HepG2 (cell line): ENCODE results near the gene FRMD4A. TPM values are rescaled to one million over a fixed set of nuclear protein-coding genes. Genes with fewer than 3 reads are reported as not detected.

ENCODE experiments used
- ATAC-seq: fragments of 200-7000 bp; cut with Tn5 transposase; 3 replicates; pipeline ENCODE4 v1.9.1; 2020; ENCODE audit warnings: mild to moderate bottlenecking, moderate library complexity
- BruUV-seq: library from RNA; stranded (reverse); fragments of 400-500 nt; replicated peaks from 2 replicates; lab custom pipeline; 2021; lab: Mats Ljungman, UMichigan
- CTCF ChIA-PET: fragments of 300-600 bp; formaldehyde crosslinking; extraction: SDS; loops from one replicate; lab custom pipeline; 2021; ENCODE audit warnings: low total read pairs, inconsistent platforms, low intra/inter-chr PET ratio; lab: Yijun Ruan, JAX
- POLR2A ChIA-PET: fragments of 350-600 bp; sonication (Branson Sonifier 250); formaldehyde crosslinking; loops from one replicate; lab custom pipeline; 2020; ENCODE audit warnings: antibody characterized with exemption, inconsistent platforms; lab: Yijun Ruan, JAX
- DNase-seq: peaks from one replicate; pipeline ENCODE4 v3.0.0-alpha.2; 2015; ENCODE audit warnings: low spot score
- FAIRE-seq: peaks from 3 replicates; lab custom pipeline; 2011; peaks lifted over from hg19 to GRCh38; lab: Jason Lieb, UNC
- H2AFZ ChIP-seq: one replicate; pipeline ENCODE4 v1.6.1; 2011; ENCODE audit warnings: low read length, inconsistent platforms
- H3K27ac ChIP-seq: fragments of 300-600 bp; 3 replicates; pipeline ENCODE4 v1.8.0; 2011; ENCODE audit warnings: mixed run types, mild to moderate bottlenecking, mixed read lengths, low read length, inconsistent platforms; ENCODE audit not compliant: insufficient read depth; ENCODE audit errors: extremely low read length
- H3K27me3 ChIP-seq, 2 experiments: fragments of 200-600 bp in 1 of 2; 2 replicates in 1 of 2; 3 replicates in 1 of 2; pipeline versions ENCODE4 v1.6.0 to v1.8.0; 2011; ENCODE audit warnings: low read length in 2 of 2, mild to moderate bottlenecking in 2 of 2, moderate library complexity in 2 of 2, inconsistent platforms in 1 of 2; ENCODE audit not compliant: insufficient read depth in 2 of 2, control insufficient read depth in 1 of 2
- H3K36me3 ChIP-seq, 2 experiments: fragments of 200-600 bp in 1 of 2; replicated peaks in 1 of 2; 2 replicates in 1 of 2; 3 replicates in 1 of 2; pipeline versions ENCODE4 v1.5.1 to v1.8.0; 2011; ENCODE audit warnings: low read length in 2 of 2, inconsistent platforms in 1 of 2; ENCODE audit not compliant: insufficient read depth in 2 of 2, control insufficient read depth in 1 of 2
- H3K4me1 ChIP-seq: 2 replicates; pipeline ENCODE4 v1.5.1; 2012; ENCODE audit warnings: low read length, inconsistent platforms; ENCODE audit not compliant: insufficient read depth
- H3K4me2 ChIP-seq: 2 replicates; pipeline ENCODE4 v1.6.0; 2011; ENCODE audit warnings: low read depth, low read length, inconsistent platforms
- H3K4me3 ChIP-seq, 3 experiments: fragments of 200-600 bp in 1 of 3; sonication (generic), shearing (Covaris generic) in 1 of 3; replicated peaks in 1 of 3; 2 replicates each; pipeline ENCODE4 v1.5.1; 2011 to 2016; ENCODE audit warnings: low read length in 3 of 3, inconsistent platforms in 2 of 3, low read depth in 2 of 3, mild to moderate bottlenecking in 2 of 3, control low read depth in 1 of 3, mixed read lengths in 1 of 3; ENCODE audit not compliant: insufficient read depth in 1 of 3
- H3K79me2 ChIP-seq: one replicate; pipeline ENCODE4 v1.6.1; 2011; ENCODE audit warnings: low read length, inconsistent platforms; ENCODE audit not compliant: insufficient read depth
- H3K9ac ChIP-seq: 2 replicates; pipeline ENCODE4 v1.6.0; 2011; ENCODE audit warnings: mild to moderate bottlenecking, low read depth, low read length, inconsistent platforms; ENCODE audit not compliant: insufficient read depth
- H3K9me3 ChIP-seq: 2 replicates; pipeline ENCODE4 v1.5.1; 2012; ENCODE audit warnings: mild to moderate bottlenecking, low read length
- H4K20me1 ChIP-seq: 2 replicates; pipeline ENCODE4 v1.6.0; 2011; ENCODE audit warnings: inconsistent platforms, mild to moderate bottlenecking, low read length, moderate library complexity; ENCODE audit not compliant: insufficient read depth
- AGO1 ChIP-seq: fragments of 200-400 bp; formaldehyde crosslinking; IDR thresholded peaks from 2 replicates; pipeline ENCODE4 v1.6.1; 2017; ENCODE audit warnings: mild to moderate bottlenecking, low read depth, low read length, moderate library complexity; ENCODE audit not compliant: poor library complexity, severe bottlenecking
- AGO2 ChIP-seq: fragments of 200-400 bp; formaldehyde crosslinking; optimal IDR thresholded peaks from 2 replicates; pipeline ENCODE3; 2017; ENCODE audit warnings: mild to moderate bottlenecking, low read depth, low read length, moderate library complexity
- ATM ChIP-seq: fragments of 450-650 bp; IDR thresholded peaks from 2 replicates; pipeline ENCODE4 v1.7.1; 2017; ENCODE audit warnings: mild to moderate bottlenecking, borderline replicate concordance
- FIP1L1 ChIP-seq: fragments of 200-400 bp; formaldehyde crosslinking; IDR thresholded peaks from 2 replicates; pipeline ENCODE4 v1.6.1; 2018; ENCODE audit warnings: low read depth, mild to moderate bottlenecking, low read length, moderate library complexity, borderline replicate concordance; ENCODE audit not compliant: insufficient read depth
- KDM4B ChIP-seq: sonication (generic); formaldehyde crosslinking; IDR thresholded peaks from 2 replicates; pipeline ENCODE4 v1.4.0; 2020; ENCODE audit warnings: missing genetic modification reagents
- RELA ChIP-seq: sonication (generic); formaldehyde crosslinking; IDR thresholded peaks from 2 replicates; pipeline ENCODE4 v1.4.0; 2020; ENCODE audit warnings: missing genetic modification reagents
- SMARCE1 ChIP-seq: fragments of 450-650 bp; IDR thresholded peaks from 2 replicates; pipeline ENCODE4 v1.6.1; 2017; ENCODE audit warnings: borderline replicate concordance
- ZNF382 ChIP-seq: sonication (generic); formaldehyde crosslinking; IDR thresholded peaks from 2 replicates; pipeline ENCODE4 v1.5.0; 2020; ENCODE audit warnings: missing genetic modification reagents, mild to moderate bottlenecking, borderline replicate concordance
- ZNF788 ChIP-seq: sonication (generic); formaldehyde crosslinking; IDR thresholded peaks from 2 replicates; pipeline ENCODE4 v1.5.0; 2020; ENCODE audit warnings: mild to moderate bottlenecking, missing genetic modification reagents, borderline replicate concordance
- WGBS: methylation state at CpG from one replicate; pipeline ENCODE4 v1.1.6; 2017; ENCODE audit warnings: low lambda C conversion rate; 5-methylcytosine and 5-hydroxymethylcytosine counted together
- in situ Hi-C: cut with HindIII; loops from 2 replicates; pipeline ENCODE4 v1.10.0; 2017; ENCODE audit warnings: low pct_unique_long_range_greater_than_20kb; ENCODE audit not compliant: extremely low pct_ligation_motif_present
- intact Hi-C: fragments of 100-400 bp; cut with micrococcal nuclease; formaldehyde crosslinking; loops from one replicate; pipeline ENCODE4 v1.10.0; 2022; ENCODE audit not compliant: unreplicated experiment
- polyA plus RNA-seq, 8 experiments: library from polyadenylated mRNA; depleted of rRNA in 3 of 8; stranded (reverse) in 7 of 8; unstranded in 1 of 8; fragments of >200 nt; fragmentation: Illumina TruSeq in 4 of 8; extraction: Trizol in 4 of 8; gene quantifications; 2 replicates each; pipeline versions ENCODE4 v1.2.1 to v1.2.3, GENCODE V29; 2011 to 2016; ENCODE audit warnings: low read depth in 4 of 8, missing spikeins in 1 of 8, mixed read lengths in 1 of 8; ENCODE audit not compliant: insufficient read depth in 1 of 8
- total RNA-seq, 5 experiments: library from RNA; depleted of rRNA; stranded (reverse); fragments of >200 nt; fragmentation: Illumina TruSeq; extraction: Trizol; gene quantifications; 2 replicates each; pipeline ENCODE4 v1.2.3, GENCODE V29; 2016; ENCODE audit warnings: low read depth in 1 of 5
- TF ChIP-seq, protein P1 (sequence below): sonication (generic); formaldehyde crosslinking; IDR thresholded peaks from 2 replicates; pipeline ENCODE4 v1.4.0; 2020; ENCODE audit warnings: missing genetic modification reagents

The FRMD4A gene
- total and polyA plus RNA-seq, 2 of the 13 experiments (the other 11 are each of a cell fraction or from before 2014, with no cell fraction given) = 0.09 to 0.26 TPM

DNA sequence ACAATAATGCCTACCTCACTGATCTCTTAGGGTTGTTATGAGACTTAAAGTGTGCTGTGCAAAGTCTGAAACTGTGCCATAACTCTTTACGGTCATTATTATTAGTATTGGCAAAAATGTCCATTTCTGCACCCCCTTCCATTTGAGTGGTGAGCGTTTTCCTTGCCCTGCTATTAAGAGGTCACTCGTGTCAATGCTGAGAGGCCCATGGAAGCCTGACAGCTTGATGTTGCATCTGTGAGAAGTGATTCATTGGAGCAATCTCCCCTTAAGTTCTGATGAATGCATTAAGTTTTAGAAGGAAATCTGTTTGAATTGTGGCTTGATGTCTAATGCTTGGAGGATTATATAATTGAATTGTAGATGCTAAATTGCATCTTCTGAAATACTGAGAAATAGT, 253.3 kb downstream of the FRMD4A start:
- WGBS = 17% methylated on average over 3 of the region's 3 CpGs
- TF ChIP-seq FIP1L1 (no peak), ZNF788 (CRISPR knock-in tag) (no peak), KDM4B (CRISPR knock-in tag) (no peak), AGO2 (no peak), SMARCE1 (no peak), RELA (no peak), ATM (no peak)
- POLR2A ChIA-PET = no interaction called here
- Histone ChIP-seq H3K9me3 (no peaks in the 10 kb centered on the region), H3K4me3 (no peak overlapping the region), H3K9ac (no peak overlapping the region), H3K79me2 (no peaks in the 10 kb centered on the region), H4K20me1 (no peaks in the 10 kb centered on the region), H3K27ac (no peak overlapping the region), H3K27me3 (no peaks in the 10 kb centered on the region), H3K36me3 (no peaks in the 10 kb centered on the region), H3K4me2 (no peak overlapping the region), H3K4me1 (no peaks in the 10 kb centered on the region), H2AFZ (no peak overlapping the region)
- ATAC-seq (no peak), DNase-seq (no peak), FAIRE-seq (no peak)
- CTCF ChIA-PET = no interaction called here
- no TSS peak for BruUV-seq
- in situ Hi-C loops = no loop called here
- intact Hi-C loops = no loop called here

- CTCF ChIA-PET = no interaction called here
- no peaks in the 10 kb centered on the region for H3K9me3 ChIP-seq
- no peaks in the 10 kb centered on the region for H4K20me1 ChIP-seq
- DNase-seq (peak; percentile 27), ATAC-seq (no peak), FAIRE-seq (no peak)
- TF ChIP-seq AGO1 = no peak
- TF ChIP-seq ZNF382 = no peak
- TF ChIP-seq, protein P1, sequence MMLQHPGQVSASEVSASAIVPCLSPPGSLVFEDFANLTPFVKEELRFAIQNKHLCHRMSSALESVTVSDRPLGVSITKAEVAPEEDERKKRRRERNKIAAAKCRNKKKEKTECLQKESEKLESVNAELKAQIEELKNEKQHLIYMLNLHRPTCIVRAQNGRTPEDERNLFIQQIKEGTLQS (CRISPR knock-in tag) = no peak
- no peak overlapping the region for H3K27ac ChIP-seq
- in situ Hi-C loops (no loop called here), intact Hi-C loops (no loop called here)
- no peak overlapping the region for H3K4me2 ChIP-seq
- H3K4me1 ChIP-seq = no peaks in the 10 kb centered on the region
- POLR2A ChIA-PET = no interaction called here
- whole genome bisulfite sequencing = 14% methylated on average over 16 of the region's 17 CpGs
- H3K9ac ChIP-seq = no peak overlapping the region
- H3K79me2 ChIP-seq = no peaks in the 10 kb centered on the region
- H2AFZ ChIP-seq = no peak overlapping the region
- no TSS peak for BruUV-seq
- no peaks in the 10 kb centered on the region for H3K27me3 ChIP-seq
- no peaks in the 10 kb centered on the region for H3K36me3 ChIP-seq
- no peak overlapping the region for H3K4me3 ChIP-seq
Measured at GRCh38 chr10:14074062-14074884, 256.5 kb downstream of the FRMD4A start.
